Measurements from ENCODE around the gene GASK1B. TPM values are rescaled to one million over a fixed set of nuclear protein-coding genes. Genes with fewer than 3 reads are reported as not detected.

GASK1B gene
- not detected for total RNA-seq

DNA sequence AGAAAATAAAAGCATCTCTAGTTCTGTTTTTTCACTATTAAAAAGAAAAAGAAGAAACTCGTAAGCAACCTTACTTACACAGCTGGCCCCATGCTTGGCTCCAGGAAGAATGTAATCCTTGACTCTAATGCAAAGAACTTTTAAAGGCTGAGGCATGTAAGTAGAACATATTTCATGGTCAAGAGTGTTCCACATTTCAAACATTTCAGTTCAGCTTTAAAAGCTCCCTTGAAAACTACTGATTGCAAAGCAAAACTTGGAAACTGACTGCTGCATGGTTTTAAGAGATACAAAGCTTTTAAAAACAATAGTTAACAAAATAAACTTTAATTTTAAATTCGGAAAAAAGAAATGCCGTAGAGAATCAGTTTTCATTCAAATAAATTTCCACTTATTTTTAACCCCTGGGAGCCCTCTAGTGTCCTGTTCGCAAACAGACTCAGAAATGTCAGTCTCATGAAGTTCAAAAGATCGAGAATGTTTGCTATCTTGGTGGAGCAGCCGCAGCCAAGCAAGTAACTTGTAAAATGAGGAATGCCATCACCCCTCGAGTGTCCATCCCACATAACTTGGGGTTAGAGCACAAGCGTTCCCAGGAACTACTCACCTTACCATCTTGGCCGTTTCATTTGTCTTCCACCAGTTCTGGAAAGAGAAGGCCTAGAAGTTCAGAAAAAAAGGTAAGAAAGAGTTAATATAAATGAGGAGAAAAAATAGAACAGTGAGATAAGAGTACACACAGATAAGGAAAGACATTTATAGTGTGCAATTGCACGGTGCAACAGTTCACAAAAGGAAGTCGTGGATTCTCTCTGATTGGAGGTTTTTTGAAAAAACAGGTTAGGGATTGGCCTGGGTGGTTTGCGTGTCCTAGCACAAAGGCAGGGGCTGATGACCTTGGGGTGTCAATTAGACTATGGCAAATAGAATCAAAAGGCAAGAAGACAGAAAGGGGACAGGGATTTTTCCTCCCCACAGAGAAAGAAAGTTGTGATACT lies at the start of gene GASK1B:
TSS of gene GASK1B (minus strand) at position 765 of the 998 bp plus-strand sequence. CDS start 1,650 bp downstream, outside the sequence.
- no peak within 1 kb of the TSS for H3K4me3 Mint-ChIP-seq
- DNase-seq = no peak
- no peaks in the 10 kb centered on the region for H3K36me3 Mint-ChIP-seq
- H3K9me3 Mint-ChIP-seq = no peaks in the 10 kb centered on the region
- H3K27ac Mint-ChIP-seq = no peak within 1 kb of the TSS
- peaks cover 5% of the 10 kb centered on the region for H3K4me1 Mint-ChIP-seq
- peaks cover 54% of the 10 kb centered on the region for H3K27me3 Mint-ChIP-seq

GRCh38 chr4:158219623-158220022 lies 46.8 kb upstream of the GASK1B start:
- no peak overlapping the region for H3K27ac Mint-ChIP-seq
- no peaks in the 10 kb centered on the region for H3K27me3 Mint-ChIP-seq
- H3K4me3 Mint-ChIP-seq = no peak overlapping the region
- no peaks in the 10 kb centered on the region for H3K36me3 Mint-ChIP-seq
- no peak for DNase-seq
- H3K9me3 Mint-ChIP-seq = no peaks in the 10 kb centered on the region
- H3K4me1 Mint-ChIP-seq = no peaks in the 10 kb centered on the region

GRCh38 chr4:158217763-158218162 lies 44.9 kb upstream of the GASK1B start:
- Mint-ChIP-seq H3K4me1 (no peaks in the 10 kb centered on the region), H3K4me3 (no peak overlapping the region), H3K36me3 (no peaks in the 10 kb centered on the region), H3K27ac (no peak overlapping the region), H3K9me3 (no peaks in the 10 kb centered on the region), H3K27me3 (peaks cover 14% of the 10 kb centered on the region)
- DNase-seq = no peak

- Mint-ChIP-seq H3K4me1 (peaks cover 11% of the 10 kb centered on the region), H3K9me3 (no peaks in the 10 kb centered on the region), H3K4me3 (no peak overlapping the region), H3K27ac (no peak overlapping the region), H3K27me3 (peaks cover 35% of the 10 kb centered on the region), H3K36me3 (no peaks in the 10 kb centered on the region)
- DNase-seq = no peak
Measured at GRCh38 chr4:158214856-158215255, 42.0 kb upstream of the GASK1B start.

DNA sequence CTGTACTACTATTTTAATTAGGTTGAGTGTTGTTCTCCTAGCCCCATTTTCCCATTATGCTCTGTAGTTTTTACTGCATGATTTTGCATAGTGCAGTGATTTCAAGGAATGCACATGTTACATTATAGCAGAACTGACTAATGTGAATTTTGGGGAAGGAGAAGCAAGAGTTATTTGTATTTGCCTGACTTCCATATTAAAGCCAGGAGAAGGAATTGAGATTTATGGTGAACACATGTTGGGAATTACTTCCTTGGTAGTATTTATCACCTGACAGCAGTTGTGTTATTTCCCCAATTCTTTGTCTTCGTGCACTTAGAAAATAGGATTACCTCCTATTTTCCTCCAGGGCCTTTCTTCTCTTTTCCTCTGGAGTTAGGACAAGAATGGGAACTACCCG lies 40.6 kb upstream of the GASK1B start:
- no peak for DNase-seq
- Mint-ChIP-seq H3K27ac (no peak overlapping the region), H3K27me3 (peaks cover 45% of the 10 kb centered on the region), H3K36me3 (no peaks in the 10 kb centered on the region), H3K9me3 (no peaks in the 10 kb centered on the region), H3K4me1 (peaks cover 20% of the 10 kb centered on the region), H3K4me3 (no peak overlapping the region)

GRCh38 chr4:158211222-158211621 lies 38.4 kb upstream of the GASK1B start:
- Mint-ChIP-seq H3K36me3 (no peaks in the 10 kb centered on the region), H3K4me3 (peak overlapping the region; percentile 27), H3K27me3 (peaks cover 51% of the 10 kb centered on the region), H3K9me3 (peaks cover 2% of the 10 kb centered on the region), H3K27ac (no peak overlapping the region), H3K4me1 (peaks cover 20% of the 10 kb centered on the region)
- DNase-seq = no peak

DNA sequence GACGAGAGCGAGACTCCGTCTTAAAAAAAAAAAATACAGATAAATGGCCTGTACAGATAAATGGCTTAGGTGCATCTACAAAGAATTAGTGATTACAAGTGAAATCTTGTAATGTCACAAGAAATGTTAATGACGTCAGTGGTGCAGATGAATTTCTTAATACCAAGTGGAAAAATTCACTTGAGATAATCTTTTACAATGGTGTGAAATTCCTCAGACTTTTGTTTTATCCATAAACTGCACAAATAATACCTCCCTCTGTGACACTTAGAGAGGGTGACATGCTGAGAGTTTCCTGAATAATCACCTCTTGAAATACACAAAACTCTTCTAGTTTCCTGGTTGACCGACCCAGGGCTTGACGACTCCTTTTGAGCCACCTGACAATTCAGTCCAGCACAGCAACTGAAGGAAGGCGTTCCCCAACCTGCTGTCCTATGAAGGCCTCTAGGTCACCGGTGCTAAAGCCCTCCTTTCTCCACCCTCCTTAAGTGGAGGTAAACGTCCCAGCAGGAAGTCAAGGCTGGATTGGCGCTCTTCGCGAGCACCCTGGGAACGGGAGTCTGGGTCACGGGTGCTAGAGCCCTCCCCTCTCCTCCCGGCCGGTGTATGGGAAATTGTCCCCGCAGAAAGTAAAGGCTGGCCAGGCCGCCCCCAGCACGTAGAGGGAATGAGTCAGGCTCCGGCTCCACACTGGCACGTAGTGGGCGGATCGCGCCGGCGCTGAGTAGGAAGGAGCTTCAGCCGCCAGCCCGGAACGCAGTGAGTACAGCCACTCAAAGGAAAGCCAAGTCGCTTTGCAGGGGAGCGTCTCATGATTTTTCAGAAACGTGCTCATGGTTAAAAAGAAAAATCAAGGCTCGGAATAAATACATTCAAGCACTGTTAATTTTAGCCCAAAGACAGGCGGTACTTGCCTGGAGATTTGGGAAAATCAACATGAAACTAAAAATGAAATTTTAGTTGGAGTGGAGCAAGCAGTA lies 37.3 kb upstream of the GASK1B start, which contains the start of gene TMEM144:
TSS of gene TMEM144 (plus strand) at position 662 of the 983 bp plus-strand sequence. CDS start 2,182 bp downstream, outside the sequence.
- H3K27ac Mint-ChIP-seq = no peak within 1 kb of the TSS

GRCh38 chr4:158208963-158209640 lies 36.3 kb upstream of the GASK1B start:
- H3K27me3 Mint-ChIP-seq = peaks cover 49% of the 10 kb centered on the region
- H3K27ac Mint-ChIP-seq = no peak overlapping the region
- H3K9me3 Mint-ChIP-seq = peaks cover 2% of the 10 kb centered on the region
- no peaks in the 10 kb centered on the region for H3K36me3 Mint-ChIP-seq
- H3K4me1 Mint-ChIP-seq = peaks cover 20% of the 10 kb centered on the region
- DNase-seq = no peak
- no peak overlapping the region for H3K4me3 Mint-ChIP-seq

More for the DNA sequence above, 37.3 kb upstream of the GASK1B start, which contains the start of gene TMEM144:
- H3K27me3 Mint-ChIP-seq = peaks cover 51% of the 10 kb centered on the region
- peaks cover 20% of the 10 kb centered on the region for H3K4me1 Mint-ChIP-seq
- peak; percentile 71 for DNase-seq
- peaks cover 2% of the 10 kb centered on the region for H3K9me3 Mint-ChIP-seq
- H3K4me3 Mint-ChIP-seq = peak within 1 kb of the TSS; percentile 79
- no peaks in the 10 kb centered on the region for H3K36me3 Mint-ChIP-seq

- H3K4me3 Mint-ChIP-seq = no peak overlapping the region
- DNase-seq = no peak
- H3K4me1 Mint-ChIP-seq = peaks cover under 1% of the 10 kb centered on the region
- peaks cover 7% of the 10 kb centered on the region for H3K27me3 Mint-ChIP-seq
- no peak overlapping the region for H3K27ac Mint-ChIP-seq
- H3K9me3 Mint-ChIP-seq = peaks cover 2% of the 10 kb centered on the region
- H3K36me3 Mint-ChIP-seq = no peaks in the 10 kb centered on the region
Measured at GRCh38 chr4:158203929-158204328, 31.1 kb upstream of the GASK1B start.

- Mint-ChIP-seq H3K4me1 (no peaks in the 10 kb centered on the region), H3K36me3 (no peaks in the 10 kb centered on the region), H3K4me3 (no peak overlapping the region), H3K27me3 (peaks cover 6% of the 10 kb centered on the region), H3K9me3 (peaks cover 2% of the 10 kb centered on the region), H3K27ac (no peak overlapping the region)
- DNase-seq = no peak
Measured at GRCh38 chr4:158203436-158203835, 30.6 kb upstream of the GASK1B start.

DNA sequence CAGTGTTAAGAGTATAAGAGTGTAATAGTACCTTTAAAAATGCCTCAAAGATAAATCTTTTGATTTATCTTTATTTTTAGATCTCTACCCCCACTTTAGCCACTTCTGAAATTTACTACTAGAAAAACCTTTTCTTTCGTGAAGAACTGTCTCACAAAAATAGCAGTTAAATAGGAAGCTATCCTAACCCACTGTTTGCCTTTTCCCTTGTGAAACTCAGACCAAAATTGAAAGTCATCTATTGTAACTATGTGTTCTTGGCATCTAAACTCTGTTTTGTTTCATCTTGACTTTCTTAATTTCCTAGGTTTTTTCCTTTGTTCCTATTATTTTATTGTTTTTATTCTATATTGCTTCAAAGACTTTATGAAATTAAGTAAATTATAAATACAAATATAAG lies 29.7 kb upstream of the GASK1B start:
- Mint-ChIP-seq H3K27ac (no peak overlapping the region), H3K27me3 (no peaks in the 10 kb centered on the region), H3K4me3 (no peak overlapping the region), H3K4me1 (no peaks in the 10 kb centered on the region), H3K9me3 (no peaks in the 10 kb centered on the region), H3K36me3 (no peaks in the 10 kb centered on the region)
- no peak for DNase-seq

DNA sequence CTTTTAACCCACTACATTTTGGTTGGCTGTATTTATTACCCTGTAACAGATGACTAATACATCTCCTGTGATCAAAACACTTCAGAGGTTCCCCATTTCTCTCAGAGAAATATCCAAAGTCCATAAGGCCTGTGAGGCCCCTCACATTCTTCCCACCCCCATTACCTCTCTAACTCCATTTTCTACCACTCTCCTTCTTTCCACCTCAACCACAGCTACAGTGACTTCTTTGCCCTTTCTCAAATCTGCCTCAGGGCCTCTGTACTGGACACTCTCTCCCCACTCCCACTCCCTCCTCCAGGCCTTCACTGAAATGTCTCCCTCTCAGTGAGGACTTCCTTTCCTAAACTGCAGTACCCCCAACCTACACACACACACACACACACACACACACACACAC lies 29.1 kb upstream of the GASK1B start:
- H3K27me3 Mint-ChIP-seq = peaks cover 4% of the 10 kb centered on the region

DNA sequence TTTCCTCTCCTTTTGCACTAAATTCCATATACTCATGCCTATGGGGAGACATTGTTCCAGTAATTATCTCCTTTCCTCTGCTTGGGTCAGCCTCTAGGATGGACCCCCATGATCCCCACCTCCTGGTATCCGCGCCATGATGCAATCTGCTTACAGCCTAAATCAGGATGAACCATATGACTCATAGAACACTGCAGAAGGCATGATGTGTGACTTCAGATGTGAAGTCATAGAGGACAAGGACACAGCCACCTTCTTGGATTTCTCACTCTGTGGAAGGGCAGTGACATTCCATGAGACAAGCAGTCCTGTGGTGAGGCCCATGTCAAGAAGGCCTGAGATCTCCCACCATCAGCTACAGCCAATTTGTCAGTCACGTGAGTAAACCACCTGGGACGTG lies 28.5 kb upstream of the GASK1B start:
- Mint-ChIP-seq H3K4me1 (no peaks in the 10 kb centered on the region), H3K9me3 (no peaks in the 10 kb centered on the region), H3K36me3 (no peaks in the 10 kb centered on the region), H3K27me3 (peaks cover 5% of the 10 kb centered on the region), H3K4me3 (no peak overlapping the region), H3K27ac (peak overlapping the region; percentile 34)
- DNase-seq = no peak

More for the DNA sequence above, 29.1 kb upstream of the GASK1B start:
- Mint-ChIP-seq H3K36me3 (no peaks in the 10 kb centered on the region), H3K4me3 (no peak overlapping the region), H3K9me3 (no peaks in the 10 kb centered on the region), H3K4me1 (no peaks in the 10 kb centered on the region), H3K27ac (no peak overlapping the region)
- no peak for DNase-seq

GRCh38 chr4:158200214-158200613 lies 27.4 kb upstream of the GASK1B start:
- Mint-ChIP-seq H3K9me3 (no peaks in the 10 kb centered on the region), H3K4me3 (no peak overlapping the region), H3K4me1 (no peaks in the 10 kb centered on the region), H3K27me3 (peaks cover 5% of the 10 kb centered on the region), H3K36me3 (no peaks in the 10 kb centered on the region), H3K27ac (no peak overlapping the region)
- DNase-seq = no peak
